Parathyroid adenoma (tissue), 2 donors: Measurements from ENCODE around the gene WDR38.

ENCODE experiments used
- H2AFZ ChIP-seq: fragments of 300-600 bp; sonication (generic); one replicate; pipeline ENCODE4 v1.7.0; 2017; ENCODE audit warnings: antibody characterized with exemption, mild to moderate bottlenecking
- H3K27ac ChIP-seq: fragments of 300-600 bp; sonication (generic); one replicate; pipeline ENCODE4 v1.7.0; 2017
- H3K27me3 ChIP-seq: fragments of 300-600 bp; sonication (generic); one replicate; pipeline ENCODE4 v1.7.0; 2017; ENCODE audit warnings: low read length; ENCODE audit not compliant: control insufficient read depth, insufficient read depth
- H3K36me3 ChIP-seq: fragments of 300-600 bp; sonication (generic); one replicate; pipeline ENCODE4 v1.7.0; 2017; ENCODE audit warnings: low read length; ENCODE audit not compliant: control insufficient read depth, insufficient read depth
- H3K4me1 ChIP-seq: fragments of 300-600 bp; sonication (generic); one replicate; pipeline ENCODE4 v1.7.0; 2017; ENCODE audit warnings: control low read depth
- H3K4me2 ChIP-seq: fragments of 300-600 bp; sonication (generic); one replicate; pipeline ENCODE4 v1.7.0; 2017; ENCODE audit warnings: low read length
- H3K4me3 ChIP-seq: fragments of 300-600 bp; sonication (generic); one replicate; pipeline ENCODE4 v1.7.0; 2017; ENCODE audit warnings: low read depth, low read length
- H3K79me2 ChIP-seq: fragments of 300-600 bp; sonication (generic); one replicate; pipeline ENCODE4 v1.7.0; 2017; ENCODE audit warnings: control low read depth
- H3K9ac ChIP-seq: fragments of 300-600 bp; sonication (generic); one replicate; pipeline ENCODE4 v1.7.0; 2017; ENCODE audit warnings: mild to moderate bottlenecking
- H3K9me3 ChIP-seq: fragments of 300-600 bp; sonication (generic); one replicate; pipeline ENCODE4 v1.7.0; 2017; ENCODE audit warnings: low read length; ENCODE audit not compliant: control insufficient read depth
- CTCF ChIP-seq: fragments of 300-600 bp; sonication (generic); IDR thresholded peaks from one replicate; pipeline ENCODE4 v1.7.0; 2017; ENCODE audit warnings: antibody characterized with exemption, mild to moderate bottlenecking
- donor health status: primary hyperparathyroidism.

WDR38 gene

GRCh38 chr9:124857533-124858162 is 4.4 kb downstream of the WDR38 start:
- H3K79me2 ChIP-seq, result peaks cover 2% of the 10 kb centered on the region
- TF ChIP-seq CTCF, result no peak
- H3K36me3 ChIP-seq, result no peaks in the 10 kb centered on the region
- no peaks in the 10 kb centered on the region for H3K9me3 ChIP-seq
- H2AFZ ChIP-seq, result no peak overlapping the region
- no peak overlapping the region for H3K9ac ChIP-seq
- no peak overlapping the region for H3K4me2 ChIP-seq
- no peaks in the 10 kb centered on the region for H3K27me3 ChIP-seq
- no peak overlapping the region for H3K27ac ChIP-seq
- H3K4me1 ChIP-seq, result peaks cover 7% of the 10 kb centered on the region
- H3K4me3 ChIP-seq, result no peak overlapping the region

- Histone ChIP-seq H3K27me3 (no peaks in the 10 kb centered on the region), H2AFZ (no peak overlapping the region), H3K79me2 (peaks cover 2% of the 10 kb centered on the region), H3K4me1 (peaks cover 7% of the 10 kb centered on the region), H3K9me3 (no peaks in the 10 kb centered on the region), H3K36me3 (no peaks in the 10 kb centered on the region), H3K4me3 (no peak overlapping the region), H3K27ac (no peak overlapping the region), H3K4me2 (no peak overlapping the region), H3K9ac (no peak overlapping the region)
- TF ChIP-seq CTCF, result no peak
Observed at GRCh38 chr9:124858330-124859046, 5.2 kb downstream of the WDR38 start.

- H3K36me3 ChIP-seq, result no peaks in the 10 kb centered on the region
- no peak overlapping the region for H3K27ac ChIP-seq
- H3K4me1 ChIP-seq, result peaks cover 7% of the 10 kb centered on the region
- peak overlapping the region; percentile 90 for H3K4me3 ChIP-seq
- no peak for TF ChIP-seq CTCF
- peaks cover 2% of the 10 kb centered on the region for H3K79me2 ChIP-seq
- H2AFZ ChIP-seq, result no peak overlapping the region
- peak overlapping the region; percentile 73 for H3K4me2 ChIP-seq
- no peaks in the 10 kb centered on the region for H3K27me3 ChIP-seq
- H3K9ac ChIP-seq, result no peak overlapping the region
- H3K9me3 ChIP-seq, result no peaks in the 10 kb centered on the region
Observed at GRCh38 chr9:124859803-124860581, 6.7 kb downstream of the WDR38 start.

GRCh38 chr9:124860582-124861341 is 7.5 kb downstream of the WDR38 start:
- H3K4me3 ChIP-seq, result peak overlapping the region; percentile 90
- no peak for TF ChIP-seq CTCF
- H3K79me2 ChIP-seq, result peaks cover 2% of the 10 kb centered on the region
- no peaks in the 10 kb centered on the region for H3K9me3 ChIP-seq
- no peak overlapping the region for H3K9ac ChIP-seq
- H3K36me3 ChIP-seq, result no peaks in the 10 kb centered on the region
- H3K4me2 ChIP-seq, result peak overlapping the region; percentile 73
- no peak overlapping the region for H3K27ac ChIP-seq
- no peaks in the 10 kb centered on the region for H3K27me3 ChIP-seq
- no peak overlapping the region for H2AFZ ChIP-seq
- peaks cover 7% of the 10 kb centered on the region for H3K4me1 ChIP-seq
